Mesothelial cell of epicardium (in vitro differentiated cells): ENCODE data around the gene RNF32. TPM values are rescaled to one million over a fixed set of nuclear protein-coding genes. Genes with fewer than 3 reads are reported as not detected.

Experiments used
- DNase-seq, 2 experiments: peaks; one replicate each; pipeline ENCODE4 v3.0.0; 2021; ENCODE audit warnings: low spot score in 2 of 2; ENCODE audit not compliant: unreplicated experiment in 2 of 2
- H3K27ac Mint-ChIP-seq: 2 replicates; pipeline ENCODE4 v1.8.0; 2021; ENCODE audit warnings: mixed read lengths
- H3K27me3 Mint-ChIP-seq: 2 replicates; pipeline ENCODE4 v1.8.0; 2021; ENCODE audit warnings: low read depth, mixed read lengths
- H3K36me3 Mint-ChIP-seq: 2 replicates; pipeline ENCODE4 v1.8.0; 2021; ENCODE audit warnings: mixed read lengths
- H3K4me1 Mint-ChIP-seq: 2 replicates; pipeline ENCODE4 v1.8.0; 2021; ENCODE audit warnings: mixed read lengths
- H3K4me3 Mint-ChIP-seq: 2 replicates; pipeline ENCODE4 v1.8.0; 2021; ENCODE audit warnings: mild to moderate bottlenecking, moderate library complexity, mixed read lengths
- H3K9me3 Mint-ChIP-seq: 2 replicates; pipeline ENCODE4 v1.8.0; 2021; ENCODE audit warnings: mixed read lengths
- total RNA-seq: library from RNA; stranded (reverse); gene quantifications from 3 replicates; pipeline ENCODE4 v1.2.1, GENCODE V29; 2021
- TF ChIP-seq, protein P1 (sequence below): fragments of 200-600 bp; sonication (generic); IDR thresholded peaks from one replicate; pipeline ENCODE4 v1.5.0; 2021; ENCODE audit warnings: antibody characterized with exemption; ENCODE audit not compliant: unreplicated experiment

Gene RNF32
- total RNA-seq, 1 donor from 2014 or later = 1.5 TPM

GRCh38 chr7:156725936-156726335 lies 85.4 kb downstream of the RNF32 start:
- Mint-ChIP-seq H3K4me1 (no peaks in the 10 kb centered on the region), H3K36me3 (peaks cover 7% of the 10 kb centered on the region), H3K27ac (no peak overlapping the region), H3K9me3 (peaks cover 1% of the 10 kb centered on the region), H3K27me3 (no peaks in the 10 kb centered on the region), H3K4me3 (no peak overlapping the region)
- TF ChIP-seq, protein P1, sequence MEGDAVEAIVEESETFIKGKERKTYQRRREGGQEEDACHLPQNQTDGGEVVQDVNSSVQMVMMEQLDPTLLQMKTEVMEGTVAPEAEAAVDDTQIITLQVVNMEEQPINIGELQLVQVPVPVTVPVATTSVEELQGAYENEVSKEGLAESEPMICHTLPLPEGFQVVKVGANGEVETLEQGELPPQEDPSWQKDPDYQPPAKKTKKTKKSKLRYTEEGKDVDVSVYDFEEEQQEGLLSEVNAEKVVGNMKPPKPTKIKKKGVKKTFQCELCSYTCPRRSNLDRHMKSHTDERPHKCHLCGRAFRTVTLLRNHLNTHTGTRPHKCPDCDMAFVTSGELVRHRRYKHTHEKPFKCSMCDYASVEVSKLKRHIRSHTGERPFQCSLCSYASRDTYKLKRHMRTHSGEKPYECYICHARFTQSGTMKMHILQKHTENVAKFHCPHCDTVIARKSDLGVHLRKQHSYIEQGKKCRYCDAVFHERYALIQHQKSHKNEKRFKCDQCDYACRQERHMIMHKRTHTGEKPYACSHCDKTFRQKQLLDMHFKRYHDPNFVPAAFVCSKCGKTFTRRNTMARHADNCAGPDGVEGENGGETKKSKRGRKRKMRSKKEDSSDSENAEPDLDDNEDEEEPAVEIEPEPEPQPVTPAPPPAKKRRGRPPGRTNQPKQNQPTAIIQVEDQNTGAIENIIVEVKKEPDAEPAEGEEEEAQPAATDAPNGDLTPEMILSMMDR = no peak
- DNase-seq = no peak
